CD4-positive, alpha-beta T cell treated with Interleukin-21 for 1 hour (primary cell): Measurements from ENCODE around the gene AASDHPPT.
A peak's percentile ranks its signal among the peaks of the same experiment; 100 is the strongest.

Experiments used
- DNase-seq: peaks from one replicate; pipeline ENCODE4 v3.0.0-alpha.2; 2020

The AASDHPPT gene

DNA sequence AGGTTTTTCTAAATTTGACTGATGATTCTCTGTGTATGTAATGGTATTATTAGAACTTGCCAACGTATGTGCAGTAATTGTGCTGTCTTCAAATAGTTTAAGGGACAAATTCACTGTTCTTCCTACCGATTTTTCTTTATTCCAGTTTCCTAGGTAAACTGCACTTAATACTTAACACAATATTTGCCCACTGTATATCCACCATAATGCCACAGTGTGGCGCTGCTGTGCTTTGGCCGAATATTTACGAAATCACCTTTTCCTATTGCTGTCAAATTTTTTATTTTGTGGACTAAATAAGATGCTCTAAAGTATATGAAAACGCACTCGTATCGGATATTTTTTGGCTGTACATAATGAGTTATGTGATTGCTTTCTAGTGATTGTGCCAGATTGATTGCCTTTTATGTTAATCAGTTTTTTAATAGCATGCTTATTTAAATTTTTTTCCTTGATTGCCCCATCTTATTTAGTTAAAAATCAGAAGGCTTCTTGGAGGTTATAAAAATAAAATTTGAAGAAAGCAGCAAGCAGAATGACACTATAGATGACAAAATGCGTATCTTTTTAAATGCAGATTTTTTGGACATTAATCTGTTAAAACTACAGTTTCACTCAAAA, 10.5 kb downstream of the AASDHPPT start:
- DNase-seq = peak; percentile 52

DNA sequence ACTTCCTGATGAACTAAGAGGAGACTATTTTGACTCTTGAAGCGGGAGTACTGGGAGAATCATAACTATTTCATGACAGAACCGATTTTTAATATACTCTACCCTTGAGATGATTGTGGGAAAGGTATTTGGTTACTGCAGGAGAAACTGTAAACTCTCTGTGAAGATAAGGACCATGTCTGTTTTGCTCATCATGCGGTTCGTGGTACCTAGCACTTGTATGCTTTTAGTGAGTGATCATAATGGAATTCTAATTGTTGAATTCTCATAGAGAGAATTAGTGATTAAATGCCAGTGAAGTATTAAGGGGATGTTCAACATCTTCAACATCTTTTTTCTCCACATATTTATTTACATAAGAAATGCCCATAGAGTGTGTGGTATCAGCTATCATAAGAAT, 11.4 kb downstream of the AASDHPPT start:
- no peak for DNase-seq

- DNase-seq = no peak
These were observed 14.1 kb downstream of the AASDHPPT start for GRCh38 chr11:106091480-106092123.

GRCh38 chr11:106092446-106092845, 15.0 kb downstream of the AASDHPPT start:
- no peak for DNase-seq

DNA sequence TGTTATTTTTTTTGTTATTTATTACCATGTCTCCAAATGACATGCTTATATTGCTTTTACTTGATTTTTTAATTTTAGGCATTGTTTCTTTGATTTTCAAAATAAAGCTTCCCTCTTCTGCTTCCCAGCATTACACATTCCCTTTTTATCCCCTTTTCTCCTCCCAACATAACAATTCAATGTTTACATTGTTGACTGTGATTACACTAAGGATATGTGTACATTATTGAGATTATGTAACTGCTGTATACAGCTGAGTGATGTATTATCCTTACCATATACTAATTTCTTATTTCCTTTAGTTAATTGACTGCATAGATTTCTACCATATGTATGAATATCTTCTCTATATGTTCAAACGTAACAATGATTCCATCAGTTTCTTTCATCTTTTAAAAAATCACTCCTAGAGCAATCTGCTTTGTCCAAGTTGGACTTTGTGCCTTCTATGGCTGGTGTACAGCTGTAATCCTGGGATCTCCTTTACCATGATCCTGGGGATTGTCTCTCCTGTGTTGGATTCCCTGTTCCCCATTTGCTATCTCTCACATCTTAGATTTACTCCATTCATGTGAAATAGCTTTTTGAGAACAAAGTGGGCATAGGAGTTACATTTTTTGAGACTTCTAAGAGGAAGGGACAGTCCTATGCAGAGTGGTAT, 21.6 kb downstream of the AASDHPPT start:
- no peak for DNase-seq

DNA sequence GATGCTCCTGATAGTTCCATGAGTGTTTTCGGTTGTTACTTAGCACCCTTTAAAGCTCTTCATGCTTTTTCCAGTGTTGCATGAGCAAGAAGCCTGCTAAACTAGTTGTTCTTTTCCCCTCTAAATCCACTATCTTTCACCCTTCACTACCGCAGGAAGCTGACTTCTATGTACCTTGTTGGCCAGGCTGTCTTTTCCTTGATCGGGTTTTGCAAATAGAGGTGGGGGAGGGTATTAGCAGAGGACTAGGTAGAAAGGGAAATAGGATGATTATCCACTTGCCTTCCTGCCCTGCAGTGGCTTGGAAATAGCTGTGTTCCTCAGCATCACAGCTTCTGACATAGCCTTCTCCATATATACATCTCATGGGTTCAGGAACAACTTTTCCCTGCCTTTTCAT, 23.9 kb downstream of the AASDHPPT start:
- DNase-seq = no peak

DNA sequence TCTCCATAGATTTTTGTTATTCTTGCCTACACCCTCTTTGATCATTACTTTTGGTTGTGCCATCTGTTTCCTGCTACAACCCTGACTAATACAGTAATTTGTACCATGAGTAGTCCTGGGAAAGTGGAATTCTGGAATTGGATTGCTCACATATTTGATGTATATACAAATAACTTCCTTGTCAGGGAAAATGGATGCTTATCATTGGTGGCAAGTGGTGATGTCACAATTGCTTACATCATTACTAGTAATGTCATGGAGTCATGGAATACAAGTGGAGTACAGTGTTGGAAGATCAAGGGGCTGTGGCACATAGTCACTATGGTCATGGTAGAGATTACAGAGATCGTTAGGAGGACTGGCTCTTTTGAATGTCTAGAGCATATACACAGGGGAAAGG, 24.4 kb downstream of the AASDHPPT start:
- no peak for DNase-seq

DNA sequence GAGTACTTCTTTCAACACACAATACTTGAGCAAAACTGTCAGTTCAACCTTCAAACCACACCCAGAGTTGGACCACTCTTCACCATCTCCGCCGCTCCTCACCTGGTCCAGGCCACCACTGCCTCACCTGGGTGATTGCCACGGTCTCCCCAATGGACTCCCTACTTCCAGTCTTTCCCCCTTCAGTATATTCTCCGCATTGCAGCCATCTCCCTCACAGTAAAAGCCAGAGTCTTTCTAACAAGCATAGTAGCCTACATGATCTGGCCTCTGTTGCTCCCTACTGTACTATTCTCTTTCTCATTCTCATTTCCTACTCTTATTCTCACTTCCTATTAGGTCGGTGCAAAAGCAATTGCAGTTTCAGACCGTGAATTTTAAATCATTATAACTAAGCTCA, 28.5 kb downstream of the AASDHPPT start:
- no peak for DNase-seq

- no peak for DNase-seq
These were observed 44.3 kb downstream of the AASDHPPT start for GRCh38 chr11:106121570-106122320.

DNA sequence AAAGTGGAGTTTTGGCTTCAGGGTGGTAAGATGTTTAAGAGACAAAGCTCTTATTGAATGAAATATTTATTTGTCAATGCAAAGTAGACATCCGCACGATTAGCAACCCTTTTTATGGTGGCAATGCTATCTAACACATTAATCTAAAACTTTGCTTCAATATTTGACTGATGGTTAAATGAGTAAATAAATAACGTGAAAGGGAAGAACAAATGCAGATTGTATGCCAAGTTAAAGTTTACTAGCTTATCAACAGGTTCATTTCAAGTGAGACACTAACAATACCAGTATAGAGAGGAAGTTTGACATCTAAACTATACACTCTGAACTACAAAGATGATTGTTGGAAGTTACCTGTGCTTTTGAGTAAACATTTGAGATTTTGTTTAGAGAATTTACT, 50.1 kb downstream of the AASDHPPT start:
- DNase-seq = no peak

GRCh38 chr11:106128740-106129139, 51.3 kb downstream of the AASDHPPT start:
- no peak for DNase-seq

DNA sequence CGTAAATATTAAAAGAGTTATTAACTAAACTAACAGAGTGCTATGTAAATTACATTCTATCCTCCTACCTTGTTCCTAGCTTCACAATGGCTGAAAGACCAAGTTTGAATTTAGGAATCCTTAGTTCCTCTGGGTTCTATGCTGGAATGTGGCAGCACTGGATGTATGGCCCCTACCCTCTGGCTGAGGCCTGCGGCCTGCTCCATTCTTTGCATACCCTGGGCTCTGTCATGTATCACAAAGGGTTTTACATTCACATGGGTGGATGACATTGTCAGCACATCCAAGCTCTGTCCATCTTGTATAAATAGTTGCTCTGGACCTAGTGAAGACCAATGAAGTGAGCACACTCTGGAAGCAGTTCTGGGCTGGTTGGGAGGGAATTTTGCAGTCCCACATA, 54.5 kb downstream of the AASDHPPT start:
- DNase-seq = no peak

- no peak for DNase-seq
These were observed 55.3 kb downstream of the AASDHPPT start for GRCh38 chr11:106132582-106133354.

DNA sequence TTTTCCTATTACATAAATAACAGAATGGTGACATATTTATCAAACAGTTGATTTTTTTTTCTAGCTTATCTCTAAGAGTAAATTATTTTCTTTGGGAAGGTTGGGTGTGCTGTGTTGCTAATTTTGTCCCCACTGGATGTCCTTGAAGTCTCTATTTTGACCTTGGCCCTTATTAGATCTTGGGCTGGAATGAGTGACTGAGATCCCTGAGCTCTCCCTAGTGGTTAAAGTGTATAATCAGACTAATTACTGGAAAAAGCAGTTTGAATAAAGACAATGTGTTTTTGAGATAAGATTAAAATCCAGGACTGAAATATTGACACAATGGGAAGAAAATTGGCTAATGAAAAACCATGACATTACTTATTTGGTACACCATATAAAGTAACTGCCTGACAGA, 56.1 kb downstream of the AASDHPPT start:
- no peak for DNase-seq

DNA sequence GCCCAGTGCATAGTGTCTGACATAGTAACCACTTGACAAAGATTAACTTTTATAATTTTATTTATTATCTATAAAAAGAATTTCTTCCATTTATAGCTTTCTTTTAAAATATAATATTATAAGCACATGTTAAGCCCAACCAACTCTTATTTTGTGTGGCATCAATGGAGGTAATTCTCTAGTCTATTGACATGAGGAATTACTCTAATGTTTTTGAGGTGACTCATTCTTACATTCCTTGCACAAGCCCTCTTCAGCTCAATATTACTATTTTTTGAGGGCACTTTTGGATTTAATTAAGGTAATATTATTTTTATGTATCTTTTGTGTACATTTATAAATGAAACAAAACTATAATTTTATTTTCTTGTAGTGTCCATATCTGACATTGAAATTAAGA, 59.6 kb downstream of the AASDHPPT start:
- no peak for DNase-seq

GRCh38 chr11:106137758-106138157, 60.3 kb downstream of the AASDHPPT start:
- DNase-seq = no peak
